Measurements from ENCODE around the gene URI1. TPM values are rescaled to one million over a fixed set of nuclear protein-coding genes. Genes with fewer than 3 reads are reported as not detected.
A peak's percentile ranks its signal among the peaks of the same experiment; 100 is the strongest.

Gene URI1
- total and polyA plus RNA-seq, 2 of the 8 experiments (the other 6 are each of a cell fraction or from before 2014, with no cell fraction given) = 27.7 to 64.3 TPM

- H3K4me1 ChIP-seq (replicated peaks in 1 of 4; ENCODE audit: control insufficient read depth in 3 of 4, insufficient read depth in 4 of 4, low read length in 3 of 4) = no peaks in the 10 kb centered on the region; a peak in 1 of 7 replicates
- H3K79me2 ChIP-seq (ENCODE audit: control insufficient read depth in 1 of 2, insufficient read depth in 2 of 2, low read length in 2 of 2) = peaks cover 3 to 89% of the 10 kb centered on the region in 2 experiments; a peak in 3 of 4 replicates
- no peak overlapping the region for H2BK15ac ChIP-seq (ENCODE audit: low read length)
- no peak for DNase-seq (ENCODE audit: low read depth in 1 of 2, low spot score in 2 of 2)
- H3K18ac ChIP-seq (ENCODE audit: extremely low read depth, low read length) = no peak overlapping the region
- no peak overlapping the region for H3K4me2 ChIP-seq (ENCODE audit: insufficient read depth in 1 of 2, low read depth in 2 of 2, low read length in 2 of 2)
- no peak overlapping the region for H2BK5ac ChIP-seq (ENCODE audit: low read depth, low read length)
- no peak overlapping the region for H2BK120ac ChIP-seq (replicated peaks; ENCODE audit: low read depth, low read length)
- no peak overlapping the region for H3K56ac ChIP-seq (replicated peaks; ENCODE audit: insufficient read length, low read depth, low read length)
- no peak overlapping the region for H3K23ac ChIP-seq (ENCODE audit: insufficient read length)
- WGBS, 2 experiments (ENCODE audit: extremely low coverage in 1 of 2, insufficient coverage in 1 of 2, insufficient read length in 1 of 2, insufficient replicate concordance in 2 of 2, low coverage in 1 of 2, low lambda C conversion rate in 2 of 2, missing lambda C conversion rate in 1 of 2) = 95% methylated on average over 2 of the region's 2 CpGs; no CpG with 5 or more reads in 1 of the 2 experiments
- H2AK5ac ChIP-seq (ENCODE audit: low read depth, low read length) = no peak overlapping the region
- peaks cover 0 to 11% of the 10 kb centered on the region in 2 experiments; a peak in 1 of 4 replicates for H3K9me3 ChIP-seq (ENCODE audit: insufficient read depth in 2 of 2, low read depth in 1 of 2, low read length in 1 of 2)
- H4K91ac ChIP-seq (replicated peaks; ENCODE audit: insufficient read length, low read length) = no peak overlapping the region
- peak overlapping the region; percentile 66 for H4K5ac ChIP-seq (ENCODE audit: insufficient read length, low read depth, low read length)
- H3K36me3 ChIP-seq (ENCODE audit: control insufficient read depth in 2 of 4, insufficient read depth in 4 of 4, low read length in 3 of 4) = peaks cover 0 to 6% (median 1%) of the 10 kb centered on the region in 4 experiments; a peak in 2 of 8 replicates
- no peak overlapping the region for H4K8ac ChIP-seq (ENCODE audit: extremely low read depth, insufficient read depth, low read length)
- ChIA-PET POLR2A (ENCODE audit: partially characterized antibody) (no interaction called here), CTCF (ENCODE audit: partially characterized antibody) (no interaction called here)
- H4K20me1 ChIP-seq (replicated peaks in 1 of 2; ENCODE audit: control insufficient read depth in 1 of 2, insufficient read depth in 2 of 2, low read length in 2 of 2) = peaks cover 0 to 4% of the 10 kb centered on the region in 2 experiments
- no peak overlapping the region for H3K27ac ChIP-seq (ENCODE audit: low read depth, low read length)
- no peak overlapping the region for H2BK20ac ChIP-seq (ENCODE audit: low read length)
- H3K27me3 ChIP-seq (replicated peaks in 1 of 4; ENCODE audit: control insufficient read depth in 3 of 4, extremely low read depth in 1 of 4, insufficient read depth in 3 of 4, low read length in 3 of 4) = no peaks in the 10 kb centered on the region
- H2AFZ ChIP-seq (ENCODE audit: low read length) = no peak overlapping the region
- H3K23me2 ChIP-seq (ENCODE audit: low read depth, low read length) = no peaks in the 10 kb centered on the region
- no peak overlapping the region for H2BK12ac ChIP-seq (ENCODE audit: low read depth, low read length)
- FAIRE-seq = no peak
- H3K4ac ChIP-seq (replicated peaks; ENCODE audit: insufficient read length, low read depth, low read length) = no peak overlapping the region
- no peaks in the 10 kb centered on the region for H3K79me1 ChIP-seq (ENCODE audit: low read depth, low read length)
- no peak overlapping the region for H3K14ac ChIP-seq (ENCODE audit: insufficient read length)
- no peak overlapping the region for H3K4me3 ChIP-seq (ENCODE audit: extremely low read depth in 1 of 4, insufficient read depth in 2 of 4, low read depth in 3 of 4, low read length in 4 of 4)
- H3K9ac ChIP-seq (replicated peaks in 1 of 4; ENCODE audit: extremely low read depth in 1 of 4, low read depth in 3 of 4, low read length in 3 of 4) = no peak overlapping the region
- peak; percentile 80; the same call in 1 of the 2 replicates for TF ChIP-seq CEBPB (IDR thresholded peaks at IDR 0.05; ENCODE audit: low read depth, low read length)
- TF ChIP-seq BACH1 (IDR thresholded peaks at IDR 0.05; ENCODE audit: low read length) = no peak
- TF ChIP-seq EGR1 (IDR thresholded peaks at IDR 0.05; ENCODE audit: borderline replicate concordance, low read depth, low read length) = no peak
These were observed 11.6 kb downstream of the URI1 start for GRCh38 chr19:29953352-29954247.

Data from H1 (cell line).